NCI-H2171 treated with DMSO at 0.1 percent for 48 hours (cell line): ENCODE measurements around the gene WBP2.
"Not testable (repeated sequence)": the region's sequence is repeated elsewhere in the genome, so short reads cannot be mapped to it uniquely, and the experiment has no call there.

ENCODE experiments used
- DNase-seq: peaks from one replicate; lab custom pipeline; 2025; lab: John Stamatoyannopoulos, UW

The WBP2 gene

GRCh38 chr17:75813081-75814020 lies 41.8 kb downstream of the WBP2 start:
- DNase-seq: no peak

GRCh38 chr17:75812096-75813013 lies 42.8 kb downstream of the WBP2 start:
- no peak for DNase-seq

- DNase-seq: no peak
Observed at GRCh38 chr17:75811174-75811573, 44.0 kb downstream of the WBP2 start.

GRCh38 chr17:75810756-75811155 lies 44.4 kb downstream of the WBP2 start:
- not testable (repeated sequence) for DNase-seq

- no peak for DNase-seq
Observed at GRCh38 chr17:75810216-75810615, 44.9 kb downstream of the WBP2 start.

- no peak for DNase-seq
Observed at GRCh38 chr17:75809631-75810111, 45.5 kb downstream of the WBP2 start.

- no peak for DNase-seq
Observed at GRCh38 chr17:75808905-75809621, 46.1 kb downstream of the WBP2 start.

GRCh38 chr17:75808549-75808904 lies 46.6 kb downstream of the WBP2 start:
- DNase-seq: no peak

GRCh38 chr17:75807861-75808260 lies 47.3 kb downstream of the WBP2 start:
- DNase-seq: no peak

- no peak for DNase-seq
Observed at GRCh38 chr17:75806822-75807500, 48.2 kb downstream of the WBP2 start.

GRCh38 chr17:75803883-75804282 lies 51.3 kb downstream of the WBP2 start:
- no peak for DNase-seq

- DNase-seq: no peak
Observed at GRCh38 chr17:75799402-75799801, 55.7 kb downstream of the WBP2 start.

GRCh38 chr17:75795820-75796607 lies 59.1 kb downstream of the WBP2 start:
- no peak for DNase-seq
